Immature natural killer cell (primary cell): Measurements from ENCODE around the gene MICAL2. TPM values are rescaled to one million over a fixed set of nuclear protein-coding genes. Genes with fewer than 3 reads are reported as not detected.
A peak's percentile ranks its signal among the peaks of the same experiment; 100 is the strongest.

ENCODE experiments used
- DNase-seq, 3 donors: peaks; one replicate each; pipeline ENCODE4 v3.0.0; 2022; ENCODE audit warnings: mixed read lengths in 1 of 3
- H3K27ac Mint-ChIP-seq, 6 donors: one replicate each; pipeline ENCODE4 v1.8.0; 2020; ENCODE audit warnings: mixed read lengths in 6 of 6, mild to moderate bottlenecking in 5 of 6, inconsistent platforms in 4 of 6, moderate library complexity in 3 of 6
- H3K27me3 Mint-ChIP-seq, 3 donors: one replicate each; pipeline ENCODE4 v1.8.0; 2020 to 2021; ENCODE audit warnings: low read depth in 3 of 3, mild to moderate bottlenecking in 3 of 3, mixed read lengths in 3 of 3, moderate library complexity in 3 of 3, inconsistent platforms in 1 of 3
- H3K36me3 Mint-ChIP-seq, 3 donors: one replicate each; pipeline ENCODE4 v1.8.0; 2020; ENCODE audit warnings: mixed read lengths in 3 of 3, inconsistent platforms in 2 of 3, mild to moderate bottlenecking in 2 of 3
- H3K4me1 Mint-ChIP-seq, 2 donors: one replicate each; pipeline ENCODE4 v1.8.0; 2020; ENCODE audit warnings: inconsistent platforms in 2 of 2, mild to moderate bottlenecking in 2 of 2, mixed read lengths in 2 of 2, moderate library complexity in 1 of 2
- H3K4me3 Mint-ChIP-seq, 5 donors: one replicate each; pipeline ENCODE4 v1.8.0; 2020; ENCODE audit warnings: mild to moderate bottlenecking in 5 of 5, mixed read lengths in 5 of 5, inconsistent platforms in 3 of 5, moderate library complexity in 3 of 5
- H3K9me3 Mint-ChIP-seq, 6 donors: one replicate each; pipeline ENCODE4 v1.8.0; 2020; ENCODE audit warnings: mild to moderate bottlenecking in 6 of 6, mixed read lengths in 6 of 6, inconsistent platforms in 4 of 6, moderate library complexity in 3 of 6
- polyA plus RNA-seq, 3 donors: library from polyadenylated mRNA; unstranded; fragments of 300-500 nt; fragmentation: Illumina TruSeq; gene quantifications; one replicate each; pipeline ENCODE4 v1.2.3, GENCODE V29; 2021

The MICAL2 gene
- polyA plus RNA-seq, 3 donors from 2014 or later: 7.0 to 35.0 (median 10.1) TPM

- no peaks in the 10 kb centered on the region for H3K9me3 Mint-ChIP-seq
- peaks cover 0 to 4% (median 0%) of the 10 kb centered on the region in 3 donors for H3K27me3 Mint-ChIP-seq
- no peak overlapping the region for H3K27ac Mint-ChIP-seq
- H3K4me3 Mint-ChIP-seq: no peak overlapping the region
- no peak for DNase-seq
- no peaks in the 10 kb centered on the region for H3K36me3 Mint-ChIP-seq
- peaks cover 0 to 4% of the 10 kb centered on the region in 2 donors for H3K4me1 Mint-ChIP-seq
These were observed 174.7 kb downstream of the MICAL2 start for GRCh38 chr11:12285106-12285505.

GRCh38 chr11:12285811-12286222 lies 175.4 kb downstream of the MICAL2 start:
- DNase-seq: no peak
- H3K27ac Mint-ChIP-seq: no peak overlapping the region
- no peaks in the 10 kb centered on the region for H3K9me3 Mint-ChIP-seq
- no peak overlapping the region for H3K4me3 Mint-ChIP-seq
- H3K4me1 Mint-ChIP-seq: peaks cover 2 to 8% of the 10 kb centered on the region in 2 donors
- peaks cover 0 to 4% (median 0%) of the 10 kb centered on the region in 3 donors for H3K27me3 Mint-ChIP-seq
- H3K36me3 Mint-ChIP-seq: no peaks in the 10 kb centered on the region

- Mint-ChIP-seq H3K27ac (no peak overlapping the region), H3K9me3 (no peaks in the 10 kb centered on the region), H3K4me1 (peaks cover 4 to 8% of the 10 kb centered on the region in 2 donors), H3K36me3 (no peaks in the 10 kb centered on the region), H3K4me3 (no peak overlapping the region), H3K27me3 (peaks cover 0 to 4% (median 2%) of the 10 kb centered on the region in 3 donors)
- no peak for DNase-seq
These were observed 176.2 kb downstream of the MICAL2 start for GRCh38 chr11:12286606-12287005.

DNA sequence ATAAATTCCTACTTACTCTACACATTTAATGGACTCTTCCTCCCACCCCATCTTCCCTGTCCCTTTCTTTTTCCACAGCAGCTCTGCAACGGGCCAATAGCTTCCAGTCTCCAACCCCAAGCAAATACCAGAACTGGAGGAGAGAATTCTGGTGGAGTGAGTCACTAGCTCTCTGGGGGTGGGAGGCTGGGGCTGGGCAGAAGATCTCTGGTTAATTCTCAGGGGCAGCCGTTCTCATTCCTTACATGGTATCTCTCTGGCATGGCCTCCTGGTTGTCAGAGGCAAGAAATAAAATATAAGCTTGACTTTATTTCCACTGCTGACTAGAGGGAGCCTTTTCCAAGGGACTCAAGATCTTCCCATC lies 176.6 kb downstream of the MICAL2 start:
- Mint-ChIP-seq H3K4me3 (no peak overlapping the region), H3K36me3 (no peaks in the 10 kb centered on the region), H3K27me3 (peaks cover 0 to 4% (median 2%) of the 10 kb centered on the region in 3 donors), H3K4me1 (peaks cover 4 to 8% of the 10 kb centered on the region in 2 donors), H3K27ac (no peak overlapping the region), H3K9me3 (no peaks in the 10 kb centered on the region)
- DNase-seq: no peak

DNA sequence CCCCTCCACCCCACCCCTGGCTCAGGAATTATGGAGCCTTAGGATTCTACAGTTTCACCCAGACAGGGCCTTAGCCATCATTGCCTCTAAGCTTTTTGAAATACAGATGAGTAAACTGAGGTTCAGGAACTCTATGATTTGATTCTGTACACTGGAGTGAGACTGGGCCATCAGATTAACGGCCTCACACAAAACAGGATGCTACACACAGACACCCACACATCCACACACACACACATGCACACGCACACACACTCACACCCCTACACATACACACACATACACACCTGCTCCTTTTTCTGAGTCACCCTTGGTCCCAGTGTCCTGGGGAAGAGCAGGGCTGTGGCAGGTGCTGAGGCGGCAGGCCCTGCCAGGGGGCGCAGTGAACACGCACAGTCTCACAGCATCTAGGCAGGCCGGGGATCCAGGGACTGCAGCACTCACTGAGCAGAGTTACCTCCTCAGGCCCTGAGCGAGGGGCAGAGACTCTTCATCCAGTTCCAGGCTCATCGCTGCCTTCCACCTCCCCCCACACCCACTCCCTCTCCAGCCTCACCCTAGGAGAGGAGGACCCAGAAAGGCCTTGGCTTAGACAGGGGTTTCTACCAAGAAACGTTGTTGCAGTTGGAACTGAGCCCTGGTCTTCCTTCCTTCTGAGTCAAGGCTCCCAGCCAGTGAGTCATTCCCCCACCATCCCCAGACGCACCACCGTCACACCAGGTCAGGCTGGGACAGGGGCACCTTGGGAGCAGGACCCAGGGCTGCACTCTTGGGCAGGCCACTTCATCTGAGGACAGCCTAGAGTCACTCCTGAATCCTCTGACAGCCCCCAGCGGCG lies 177.2 kb downstream of the MICAL2 start:
- no peaks in the 10 kb centered on the region for H3K9me3 Mint-ChIP-seq
- peaks cover 0 to 4% (median 2%) of the 10 kb centered on the region in 3 donors for H3K27me3 Mint-ChIP-seq
- DNase-seq: no peak
- H3K4me3 Mint-ChIP-seq: no peak overlapping the region
- peaks cover 4 to 8% of the 10 kb centered on the region in 2 donors for H3K4me1 Mint-ChIP-seq
- no peak overlapping the region for H3K27ac Mint-ChIP-seq
- no peaks in the 10 kb centered on the region for H3K36me3 Mint-ChIP-seq

GRCh38 chr11:12288212-12288930 lies 178.0 kb downstream of the MICAL2 start:
- Mint-ChIP-seq H3K36me3 (peaks cover 0 to 3% (median 0%) of the 10 kb centered on the region in 3 donors), H3K9me3 (no peaks in the 10 kb centered on the region), H3K4me3 (no peak overlapping the region), H3K27me3 (peaks cover 0 to 4% (median 2%) of the 10 kb centered on the region in 3 donors), H3K27ac (no peak overlapping the region), H3K4me1 (peaks cover 4 to 8% of the 10 kb centered on the region in 2 donors)
- peak in 2 of 3 donors; percentile 13 to 17 for DNase-seq

- Mint-ChIP-seq H3K4me1 (peaks cover 4 to 8% of the 10 kb centered on the region in 2 donors), H3K36me3 (peaks cover 0 to 3% (median 0%) of the 10 kb centered on the region in 3 donors), H3K27me3 (peaks cover 0 to 4% (median 2%) of the 10 kb centered on the region in 3 donors)
These were observed 178.7 kb downstream of the MICAL2 start for GRCh38 chr11:12288931-12289666.

DNA sequence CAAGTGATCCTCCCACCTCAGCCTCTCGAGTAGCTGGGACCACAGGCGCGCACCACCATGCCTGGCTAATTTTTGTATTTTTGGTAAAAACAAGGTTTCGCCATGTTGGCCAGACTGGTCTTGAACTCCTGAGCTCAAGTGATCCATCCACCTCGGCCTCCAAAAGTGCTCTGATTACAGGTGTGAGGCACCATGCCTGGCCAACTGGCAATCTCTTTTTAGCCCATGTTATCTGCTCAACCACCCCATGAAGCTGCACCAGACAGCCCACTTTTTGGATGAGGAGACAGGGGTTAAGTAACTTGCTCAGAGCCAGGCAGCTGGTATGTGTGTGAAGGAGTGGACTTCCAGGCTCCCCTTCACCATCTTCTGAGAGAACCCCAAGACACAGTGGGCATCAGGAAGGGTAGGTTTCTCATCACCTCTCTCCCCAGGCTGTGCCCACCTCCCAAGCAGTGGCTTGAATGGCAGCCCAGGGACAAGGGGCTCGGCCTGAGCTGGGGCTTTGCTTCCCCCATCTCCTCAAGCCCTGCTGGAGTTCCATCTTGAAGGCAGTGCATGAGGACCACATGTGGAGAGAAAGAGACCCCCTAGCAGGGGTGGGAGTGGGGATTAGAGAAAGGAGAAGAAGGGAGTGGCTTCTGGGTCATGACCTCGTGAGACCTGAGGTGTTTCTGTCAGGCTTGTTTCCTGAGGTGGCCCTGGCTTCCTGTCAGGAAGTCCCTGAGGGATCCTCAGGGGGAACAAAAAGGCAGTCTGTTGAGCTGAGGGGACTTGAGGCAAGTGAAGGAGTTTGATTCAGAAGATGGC lies 179.5 kb downstream of the MICAL2 start:
- H3K27me3 Mint-ChIP-seq: peaks cover 0 to 7% (median 2%) of the 10 kb centered on the region in 3 donors
- peaks cover 4 to 8% of the 10 kb centered on the region in 2 donors for H3K4me1 Mint-ChIP-seq
- DNase-seq: no peak
- peaks cover 0 to 3% (median 0%) of the 10 kb centered on the region in 3 donors for H3K36me3 Mint-ChIP-seq
- H3K4me3 Mint-ChIP-seq: no peak overlapping the region
- H3K27ac Mint-ChIP-seq: no peak overlapping the region
- no peaks in the 10 kb centered on the region for H3K9me3 Mint-ChIP-seq

More at GRCh38 chr11:12288931-12289666, 178.7 kb downstream of the MICAL2 start:
- DNase-seq: no peak
- Mint-ChIP-seq H3K9me3 (no peaks in the 10 kb centered on the region), H3K4me3 (no peak overlapping the region), H3K27ac (no peak overlapping the region)

GRCh38 chr11:12290477-12290922 lies 180.1 kb downstream of the MICAL2 start:
- Mint-ChIP-seq H3K36me3 (peaks cover 0 to 3% (median 0%) of the 10 kb centered on the region in 3 donors), H3K9me3 (no peaks in the 10 kb centered on the region), H3K4me1 (peaks cover 4 to 8% of the 10 kb centered on the region in 2 donors), H3K27ac (no peak overlapping the region), H3K27me3 (peaks cover 0 to 7% (median 2%) of the 10 kb centered on the region in 3 donors), H3K4me3 (no peak overlapping the region)
- DNase-seq: no peak

DNA sequence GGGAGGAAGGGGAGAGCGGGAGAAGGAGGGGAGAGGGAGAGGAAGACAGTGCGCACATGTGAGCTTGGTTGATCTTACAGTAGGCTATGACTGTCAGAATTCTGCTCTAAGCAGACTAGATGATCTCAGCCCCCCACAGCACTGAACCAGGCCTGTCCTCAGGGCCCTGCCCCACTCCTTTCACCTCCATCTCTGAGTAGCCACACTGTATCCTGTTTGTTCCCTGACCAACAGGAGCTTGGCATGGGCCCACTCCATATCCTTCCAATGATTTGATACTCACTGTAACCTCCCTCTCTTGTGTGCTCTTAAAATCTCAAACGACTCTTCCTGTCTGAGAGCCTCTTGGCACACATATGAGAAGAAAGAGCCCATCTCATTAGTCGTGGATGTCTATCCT lies 180.9 kb downstream of the MICAL2 start:
- Mint-ChIP-seq H3K4me1 (peaks cover 4 to 8% of the 10 kb centered on the region in 2 donors), H3K36me3 (peaks cover 0 to 3% (median 0%) of the 10 kb centered on the region in 3 donors), H3K9me3 (no peaks in the 10 kb centered on the region), H3K27me3 (peaks cover 0 to 7% (median 2%) of the 10 kb centered on the region in 3 donors), H3K4me3 (no peak overlapping the region), H3K27ac (no peak overlapping the region)
- DNase-seq: no peak

DNA sequence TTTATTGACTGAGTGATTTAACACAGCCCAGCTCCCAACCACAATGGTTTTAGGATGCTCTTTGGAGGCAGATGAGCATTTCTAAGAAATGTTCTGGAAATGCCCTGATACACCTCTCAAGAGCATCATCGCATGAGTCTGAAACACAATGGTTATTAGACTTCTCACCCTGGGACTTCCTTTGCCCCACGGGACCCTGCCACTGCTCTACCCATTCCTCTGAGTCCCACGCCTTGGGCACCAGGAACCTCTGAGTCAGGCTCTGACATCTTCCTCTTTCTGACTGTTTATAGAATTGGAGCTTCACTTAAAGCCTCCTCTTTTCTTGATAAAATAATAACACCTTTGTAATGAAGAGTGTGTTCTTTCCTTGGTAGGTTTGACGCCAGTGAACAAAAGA lies 181.4 kb downstream of the MICAL2 start:
- peaks cover 0 to 3% (median 0%) of the 10 kb centered on the region in 3 donors for H3K36me3 Mint-ChIP-seq
- peaks cover 4 to 8% of the 10 kb centered on the region in 2 donors for H3K4me1 Mint-ChIP-seq
- H3K27me3 Mint-ChIP-seq: peaks cover under 1 to 7% (median 2%) of the 10 kb centered on the region in 3 donors
- H3K4me3 Mint-ChIP-seq: no peak overlapping the region
- no peak overlapping the region for H3K27ac Mint-ChIP-seq
- DNase-seq: no peak
- no peaks in the 10 kb centered on the region for H3K9me3 Mint-ChIP-seq

DNA sequence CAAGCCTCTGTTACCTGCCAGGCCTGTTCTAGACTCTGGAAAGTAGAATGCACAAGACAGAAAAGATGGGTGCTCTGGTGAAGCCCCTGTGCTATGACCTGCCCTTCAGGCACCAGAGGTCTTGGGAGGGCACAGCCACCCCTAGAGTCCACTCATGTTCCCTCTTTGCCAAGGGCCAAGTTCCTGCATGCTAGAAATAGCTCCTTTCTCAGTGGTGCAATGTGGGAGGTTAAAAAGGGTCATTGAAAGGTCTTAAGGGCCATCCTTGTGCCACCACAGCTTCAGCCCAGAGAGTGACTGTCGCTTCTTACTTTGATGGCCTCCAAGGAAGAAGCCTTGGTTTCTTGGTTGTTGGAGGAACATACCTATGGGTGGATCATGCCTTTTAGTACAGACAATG lies 182.4 kb downstream of the MICAL2 start:
- Mint-ChIP-seq H3K27ac (no peak overlapping the region), H3K36me3 (peaks cover 0 to 6% (median 2%) of the 10 kb centered on the region in 3 donors), H3K27me3 (peaks cover 1 to 7% (median 6%) of the 10 kb centered on the region in 3 donors), H3K4me3 (no peak overlapping the region), H3K4me1 (peaks cover 4 to 8% of the 10 kb centered on the region in 2 donors), H3K9me3 (peaks cover 0 to under 1% (median 0%) of the 10 kb centered on the region in 6 donors)
- no peak for DNase-seq

DNA sequence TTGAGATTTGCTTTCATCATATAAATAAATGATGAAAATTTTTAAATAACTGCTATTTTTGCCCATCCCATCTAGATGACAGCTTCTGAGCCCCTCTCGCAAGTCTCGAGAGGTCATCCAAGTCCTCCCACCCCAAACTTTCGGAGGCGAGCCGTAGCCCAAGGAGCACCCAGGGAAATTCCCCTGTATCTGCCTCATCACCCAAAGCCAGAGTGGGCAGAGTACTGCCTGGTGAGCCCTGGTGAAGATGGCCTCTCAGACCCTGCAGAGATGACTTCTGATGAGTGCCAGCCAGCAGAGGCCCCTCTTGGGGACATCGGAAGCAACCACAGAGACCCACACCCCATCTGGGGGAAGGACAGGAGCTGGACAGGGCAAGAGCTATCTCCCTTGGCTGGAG lies 183.1 kb downstream of the MICAL2 start:
- Mint-ChIP-seq H3K27me3 (peaks cover 1 to 6% (median 6%) of the 10 kb centered on the region in 3 donors), H3K27ac (no peak overlapping the region), H3K4me3 (no peak overlapping the region), H3K9me3 (peaks cover 0 to 8% (median 2%) of the 10 kb centered on the region in 6 donors), H3K4me1 (peaks cover 4 to 8% of the 10 kb centered on the region in 2 donors), H3K36me3 (peaks cover 0 to 10% (median 10%) of the 10 kb centered on the region in 3 donors)
- DNase-seq: no peak
